Astrocyte (in vitro differentiated cells and primary cell): ENCODE measurements around the gene PTPRM. TPM values are rescaled to one million over a fixed set of nuclear protein-coding genes. Genes with fewer than 3 reads are reported as not detected.

Experiments
- DNase-seq: peaks from one replicate; pipeline ENCODE4 v3.0.0-alpha.2; 2010; ENCODE audit warnings: low read depth
- FAIRE-seq: peaks from 2 replicates; lab custom pipeline; 2011; peaks lifted over from hg19 to GRCh38; lab: Jason Lieb, UNC
- H2AFZ ChIP-seq: 2 replicates; pipeline ENCODE4 v1.6.0; 2012; ENCODE audit warnings: low read depth, low read length, inconsistent platforms
- H3K27ac ChIP-seq: 2 replicates; pipeline ENCODE4 v1.5.1; 2011; ENCODE audit warnings: low read depth, low read length, inconsistent platforms
- H3K27me3 ChIP-seq: 2 replicates; pipeline ENCODE4 v1.6.0; 2011; ENCODE audit warnings: low read length, inconsistent platforms; ENCODE audit not compliant: insufficient read depth
- H3K36me3 ChIP-seq: 2 replicates; pipeline ENCODE4 v1.5.1; 2011; ENCODE audit warnings: low read length, inconsistent platforms; ENCODE audit not compliant: insufficient read depth
- H3K4me1 ChIP-seq: 2 replicates; pipeline ENCODE4 v1.5.1; 2011; ENCODE audit warnings: low read length, inconsistent platforms; ENCODE audit not compliant: insufficient read depth
- H3K4me2 ChIP-seq: 2 replicates; pipeline ENCODE4 v1.6.0; 2012; ENCODE audit warnings: low read length, inconsistent platforms
- H3K4me3 ChIP-seq: 2 replicates; pipeline ENCODE4 v1.5.1; 2011; ENCODE audit warnings: low read depth, mild to moderate bottlenecking, low read length, inconsistent platforms; ENCODE audit not compliant: insufficient read depth
- H3K79me2 ChIP-seq: 2 replicates; pipeline ENCODE4 v1.6.0; 2012; ENCODE audit warnings: mild to moderate bottlenecking, low read length, inconsistent platforms; ENCODE audit not compliant: insufficient read depth
- H3K9ac ChIP-seq: 2 replicates; pipeline ENCODE4 v1.6.0; 2012; ENCODE audit warnings: mild to moderate bottlenecking, low read length, inconsistent platforms
- H3K9me3 ChIP-seq: 2 replicates; pipeline ENCODE4 v1.5.1; 2012; ENCODE audit warnings: low read depth, mild to moderate bottlenecking, low read length, inconsistent platforms; ENCODE audit not compliant: insufficient read depth
- H4K20me1 ChIP-seq: 2 replicates; pipeline ENCODE4 v1.6.0; 2012; ENCODE audit warnings: low read length, inconsistent platforms; ENCODE audit not compliant: insufficient read depth
- H3K27ac Mint-ChIP-seq: one replicate; pipeline ENCODE4 v1.8.0; 2021; ENCODE audit warnings: mild to moderate bottlenecking, mixed read lengths; ENCODE audit not compliant: unreplicated experiment
- H3K27me3 Mint-ChIP-seq: one replicate; pipeline ENCODE4 v1.8.0; 2021; ENCODE audit warnings: low read depth, mixed read lengths; ENCODE audit not compliant: unreplicated experiment
- H3K36me3 Mint-ChIP-seq: one replicate; pipeline ENCODE4 v1.8.0; 2021; ENCODE audit warnings: low read depth, mixed read lengths; ENCODE audit not compliant: unreplicated experiment
- H3K4me1 Mint-ChIP-seq: one replicate; pipeline ENCODE4 v1.8.0; 2021; ENCODE audit warnings: low read depth, mixed read lengths; ENCODE audit not compliant: unreplicated experiment
- H3K4me3 Mint-ChIP-seq: one replicate; pipeline ENCODE4 v1.8.0; 2021; ENCODE audit warnings: mild to moderate bottlenecking, moderate library complexity, mixed read lengths; ENCODE audit not compliant: unreplicated experiment
- H3K9me3 Mint-ChIP-seq: one replicate; pipeline ENCODE4 v1.8.0; 2021; ENCODE audit warnings: mild to moderate bottlenecking, mixed read lengths; ENCODE audit not compliant: unreplicated experiment
- EZH2 ChIP-seq: IDR thresholded peaks from 2 replicates; pipeline ENCODE4 v1.6.1; 2012; ENCODE audit warnings: mild to moderate bottlenecking, low read length, inconsistent platforms; ENCODE audit not compliant: insufficient read depth
- total RNA-seq: library from RNA; stranded (reverse); gene quantifications from 2 replicates; pipeline ENCODE4 v1.2.1, GENCODE V29; 2021
- TF ChIP-seq, protein P1 (sequence below): IDR thresholded peaks from 2 replicates; pipeline ENCODE4 v1.5.1; 2011; ENCODE audit warnings: low read depth, mild to moderate bottlenecking, inconsistent platforms, low read length, moderate library complexity; ENCODE audit not compliant: insufficient read depth

Gene PTPRM
- total RNA-seq, 1 donor from 2014 or later = 59.6 TPM

DNA sequence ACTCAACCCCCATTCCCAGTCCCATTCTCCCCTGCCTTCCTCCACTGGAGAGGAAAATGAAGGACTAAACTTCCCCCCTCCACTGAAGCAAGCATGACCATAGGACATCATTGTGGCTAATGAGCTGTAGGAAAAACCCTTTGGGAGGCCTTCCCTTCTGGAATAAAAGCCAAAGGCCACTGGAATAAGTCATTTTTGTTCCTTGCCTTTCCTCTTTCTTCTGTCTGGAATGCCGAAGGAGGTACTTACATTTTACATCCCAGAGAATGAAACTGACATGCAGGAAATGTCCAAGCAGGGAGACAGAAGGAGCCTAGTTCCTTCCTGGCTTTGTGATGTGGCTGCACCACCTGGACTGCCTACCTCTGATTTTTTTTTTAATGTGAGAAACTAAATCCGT is 9.1 kb upstream of the PTPRM start:
- Mint-ChIP-seq H3K4me1 (peaks cover 7% of the 10 kb centered on the region), H3K4me3 (no peak overlapping the region), H3K27me3 (peaks cover 2% of the 10 kb centered on the region), H3K9me3 (no peaks in the 10 kb centered on the region), H3K27ac (no peak overlapping the region), H3K36me3 (no peaks in the 10 kb centered on the region)
- Histone ChIP-seq H3K36me3 (no peaks in the 10 kb centered on the region), H3K79me2 (no peaks in the 10 kb centered on the region), H3K27ac (no peak overlapping the region), H3K9me3 (no peaks in the 10 kb centered on the region), H3K27me3 (no peaks in the 10 kb centered on the region), H3K4me3 (no peak overlapping the region), H3K4me1 (no peaks in the 10 kb centered on the region), H4K20me1 (no peaks in the 10 kb centered on the region), H3K9ac (no peak overlapping the region), H2AFZ (no peak overlapping the region), H3K4me2 (no peak overlapping the region)
- FAIRE-seq (no peak), DNase-seq (no peak)
- TF ChIP-seq EZH2 = no peak
- TF ChIP-seq, protein P1, sequence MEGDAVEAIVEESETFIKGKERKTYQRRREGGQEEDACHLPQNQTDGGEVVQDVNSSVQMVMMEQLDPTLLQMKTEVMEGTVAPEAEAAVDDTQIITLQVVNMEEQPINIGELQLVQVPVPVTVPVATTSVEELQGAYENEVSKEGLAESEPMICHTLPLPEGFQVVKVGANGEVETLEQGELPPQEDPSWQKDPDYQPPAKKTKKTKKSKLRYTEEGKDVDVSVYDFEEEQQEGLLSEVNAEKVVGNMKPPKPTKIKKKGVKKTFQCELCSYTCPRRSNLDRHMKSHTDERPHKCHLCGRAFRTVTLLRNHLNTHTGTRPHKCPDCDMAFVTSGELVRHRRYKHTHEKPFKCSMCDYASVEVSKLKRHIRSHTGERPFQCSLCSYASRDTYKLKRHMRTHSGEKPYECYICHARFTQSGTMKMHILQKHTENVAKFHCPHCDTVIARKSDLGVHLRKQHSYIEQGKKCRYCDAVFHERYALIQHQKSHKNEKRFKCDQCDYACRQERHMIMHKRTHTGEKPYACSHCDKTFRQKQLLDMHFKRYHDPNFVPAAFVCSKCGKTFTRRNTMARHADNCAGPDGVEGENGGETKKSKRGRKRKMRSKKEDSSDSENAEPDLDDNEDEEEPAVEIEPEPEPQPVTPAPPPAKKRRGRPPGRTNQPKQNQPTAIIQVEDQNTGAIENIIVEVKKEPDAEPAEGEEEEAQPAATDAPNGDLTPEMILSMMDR = no peak

DNA sequence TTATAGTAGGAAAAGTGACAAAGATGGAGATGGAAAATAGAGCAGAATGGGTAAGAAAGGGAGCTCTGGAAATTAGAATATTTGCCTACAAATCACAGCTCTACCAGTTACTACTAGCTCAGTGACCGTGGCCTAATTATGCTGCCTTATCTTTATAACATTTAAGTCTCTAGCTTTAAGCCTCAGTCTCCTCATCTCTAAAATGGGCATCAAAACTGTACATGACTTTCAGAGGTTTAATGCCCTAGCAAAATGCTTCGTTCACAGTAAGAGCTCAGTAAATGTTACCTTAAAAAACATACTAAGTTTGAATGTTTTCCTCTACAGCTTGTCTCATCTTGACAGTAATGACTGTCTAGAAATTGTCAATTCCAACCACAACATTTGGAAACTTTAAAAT is 8.3 kb upstream of the PTPRM start:
- H3K27ac Mint-ChIP-seq = no peak overlapping the region
- no peaks in the 10 kb centered on the region for H3K9me3 ChIP-seq
- no peak for DNase-seq
- H3K4me1 ChIP-seq = no peaks in the 10 kb centered on the region
- H3K79me2 ChIP-seq = no peaks in the 10 kb centered on the region
- H4K20me1 ChIP-seq = no peaks in the 10 kb centered on the region
- H3K36me3 ChIP-seq = no peaks in the 10 kb centered on the region
- TF ChIP-seq EZH2 = no peak
- TF ChIP-seq, protein P1 = no peak
- peaks cover 7% of the 10 kb centered on the region for H3K4me1 Mint-ChIP-seq
- H3K27me3 ChIP-seq = no peaks in the 10 kb centered on the region
- H3K4me2 ChIP-seq = no peak overlapping the region
- H3K9me3 Mint-ChIP-seq = no peaks in the 10 kb centered on the region
- H3K27me3 Mint-ChIP-seq = peaks cover 2% of the 10 kb centered on the region
- FAIRE-seq = peak; percentile 17
- no peak overlapping the region for H3K27ac ChIP-seq
- H3K36me3 Mint-ChIP-seq = no peaks in the 10 kb centered on the region
- H3K4me3 Mint-ChIP-seq = no peak overlapping the region
- H3K4me3 ChIP-seq = no peak overlapping the region
- H3K9ac ChIP-seq = no peak overlapping the region
- no peak overlapping the region for H2AFZ ChIP-seq

DNA sequence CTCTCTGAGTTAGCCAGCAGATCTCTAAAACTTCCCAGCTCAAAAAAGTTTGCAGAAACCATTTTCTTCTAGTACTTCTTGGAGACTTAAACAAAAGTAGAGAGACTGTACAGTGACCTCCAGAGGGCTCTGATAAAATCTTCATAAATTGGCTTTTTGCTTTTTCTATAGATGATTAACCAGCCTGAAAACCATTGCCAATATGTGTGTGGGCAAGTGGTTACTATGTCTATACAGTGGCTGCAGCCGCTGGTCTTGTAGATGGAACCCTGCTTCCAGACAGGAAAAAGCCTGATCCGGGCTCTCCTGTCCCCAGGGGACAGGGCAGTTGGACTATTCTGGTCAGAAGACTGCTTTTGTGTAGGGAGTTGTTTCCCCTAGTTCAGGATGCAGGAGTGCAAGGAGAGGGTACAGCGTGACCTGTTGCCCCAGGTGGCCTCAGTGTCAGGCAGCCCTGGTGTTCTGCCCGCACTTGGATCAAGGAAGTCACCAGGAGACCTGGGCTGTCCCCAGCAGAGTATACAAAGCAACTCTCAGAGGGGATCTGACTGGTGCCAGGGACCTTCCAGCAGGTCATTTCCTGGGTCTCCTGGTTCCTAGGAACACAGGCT is 7.3 kb upstream of the PTPRM start:
- H3K27ac ChIP-seq = no peak overlapping the region
- Mint-ChIP-seq H3K4me1 (peaks cover 7% of the 10 kb centered on the region), H3K27me3 (peaks cover 8% of the 10 kb centered on the region), H3K27ac (no peak overlapping the region), H3K4me3 (no peak overlapping the region), H3K9me3 (no peaks in the 10 kb centered on the region), H3K36me3 (no peaks in the 10 kb centered on the region)
- no peaks in the 10 kb centered on the region for H3K79me2 ChIP-seq
- FAIRE-seq (no peak), DNase-seq (no peak)
- H3K36me3 ChIP-seq = no peaks in the 10 kb centered on the region
- no peaks in the 10 kb centered on the region for H3K4me1 ChIP-seq
- no peak overlapping the region for H3K9ac ChIP-seq
- H4K20me1 ChIP-seq = no peaks in the 10 kb centered on the region
- H3K27me3 ChIP-seq = no peaks in the 10 kb centered on the region
- H3K4me3 ChIP-seq = no peak overlapping the region
- TF ChIP-seq EZH2 = no peak
- TF ChIP-seq, protein P1 = no peak
- H3K4me2 ChIP-seq = no peak overlapping the region
- no peaks in the 10 kb centered on the region for H3K9me3 ChIP-seq
- no peak overlapping the region for H2AFZ ChIP-seq
